HG02798 (cell line): ENCODE measurements around the gene ATG16L1.

ENCODE experiments used
- ATAC-seq: cut with Tn5 transposase; IDR thresholded peaks from one replicate; pipeline ENCODE4 v1.9.1; 2021; ENCODE audit warnings: mild to moderate bottlenecking; ENCODE audit not compliant: unreplicated experiment, poor library complexity

The ATG16L1 gene

DNA sequence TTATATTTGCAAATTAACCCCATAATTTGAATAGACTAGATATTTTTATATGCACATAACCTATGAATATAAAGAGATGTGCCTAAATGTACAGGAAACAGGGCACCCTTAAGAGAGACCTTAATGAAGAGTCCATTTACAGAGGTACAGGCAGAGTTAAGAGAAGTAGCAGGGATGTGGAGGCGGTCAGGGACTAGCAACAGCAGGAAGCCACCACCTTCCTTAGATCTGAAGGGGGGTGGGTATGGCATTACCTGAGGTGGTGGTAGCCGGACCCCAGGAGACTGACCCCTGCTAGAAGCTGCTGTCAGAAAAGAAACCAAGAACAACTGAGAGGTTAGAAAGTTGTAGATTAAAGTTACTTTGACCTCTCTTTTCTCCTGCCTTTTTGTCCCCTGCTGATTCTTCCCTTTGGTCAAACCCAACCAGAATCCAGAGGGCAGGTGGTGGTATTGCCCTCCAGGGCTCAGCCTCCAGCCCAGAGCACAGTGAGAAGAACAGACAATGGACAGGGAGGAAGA lies 24.9 kb upstream of the ATG16L1 start:
- no peak for ATAC-seq

DNA sequence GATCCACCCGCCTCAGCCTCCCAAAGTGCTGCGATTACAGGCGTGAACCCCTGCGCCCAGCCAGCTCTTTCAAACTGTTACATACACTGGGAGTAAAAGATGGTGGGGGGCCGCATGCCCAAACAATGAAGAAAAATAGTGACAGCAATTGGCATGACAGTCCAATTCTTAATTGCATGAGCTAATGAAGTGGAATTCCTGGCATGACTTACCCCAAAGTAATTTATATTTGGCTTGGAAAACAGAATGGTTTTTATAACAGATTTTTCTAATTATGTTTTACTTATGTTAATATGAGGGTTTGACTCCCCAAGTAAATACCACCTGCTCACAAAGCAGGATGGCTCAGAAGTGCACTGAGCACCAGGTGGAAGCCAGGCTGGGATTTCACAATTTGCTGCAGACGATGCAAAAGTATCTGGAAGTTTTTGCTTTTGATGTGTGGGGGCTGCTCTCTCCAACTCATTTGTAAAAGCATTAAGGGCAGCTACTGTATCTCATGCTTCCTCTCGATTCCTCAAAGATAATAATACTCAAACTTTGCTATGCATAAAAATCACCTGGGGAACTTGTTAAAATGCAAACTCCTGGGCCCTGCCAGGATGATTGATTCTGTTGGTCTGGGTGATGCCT lies 24.0 kb upstream of the ATG16L1 start:
- ATAC-seq = no peak

DNA sequence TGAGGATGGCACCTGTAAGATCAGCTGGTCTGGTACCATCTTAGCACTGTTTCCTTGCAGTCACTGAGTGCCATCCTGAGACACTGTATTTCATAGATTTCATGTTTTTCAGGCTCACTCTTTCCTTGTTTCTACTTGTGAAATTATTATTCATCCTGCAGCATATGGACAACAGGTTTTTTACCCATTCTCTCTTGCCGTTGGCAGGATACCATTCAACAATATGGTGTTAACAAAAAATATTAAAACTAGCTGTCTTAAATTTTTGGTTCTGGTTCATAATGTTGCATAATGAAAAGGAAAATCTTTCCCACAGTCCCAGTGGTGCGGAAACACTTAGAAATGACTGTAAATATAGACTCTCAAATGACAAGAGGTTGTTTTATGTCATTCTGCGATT lies 23.1 kb upstream of the ATG16L1 start:
- no peak for ATAC-seq

DNA sequence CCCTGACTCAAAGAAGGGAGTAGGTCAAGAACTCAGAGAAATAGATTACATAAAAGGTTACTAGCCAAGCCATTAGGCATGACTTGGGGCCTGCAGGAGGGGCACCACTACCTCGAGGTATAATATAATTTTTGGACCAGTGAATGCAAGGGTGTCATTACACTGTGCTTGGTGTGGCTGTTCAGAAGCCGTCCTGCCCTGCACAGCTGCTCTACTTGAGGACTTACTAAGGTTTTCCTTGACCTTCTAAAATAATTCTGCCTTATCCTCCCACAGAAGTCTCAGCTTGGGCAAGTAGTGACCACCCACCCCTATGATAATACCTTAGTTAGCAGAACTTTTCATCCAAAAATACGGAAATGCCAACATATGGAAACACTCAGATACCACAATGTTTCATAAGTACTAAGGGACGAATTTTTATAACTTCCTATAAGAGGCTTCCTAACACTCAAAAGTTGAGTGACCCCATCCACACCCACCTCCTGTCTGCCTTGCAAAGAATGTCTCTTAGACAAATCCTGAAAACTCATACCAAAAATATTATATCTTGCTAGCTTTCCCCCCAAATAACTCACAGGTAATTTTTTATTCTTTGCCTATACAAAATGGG lies 17.7 kb upstream of the ATG16L1 start:
- ATAC-seq = no peak

DNA sequence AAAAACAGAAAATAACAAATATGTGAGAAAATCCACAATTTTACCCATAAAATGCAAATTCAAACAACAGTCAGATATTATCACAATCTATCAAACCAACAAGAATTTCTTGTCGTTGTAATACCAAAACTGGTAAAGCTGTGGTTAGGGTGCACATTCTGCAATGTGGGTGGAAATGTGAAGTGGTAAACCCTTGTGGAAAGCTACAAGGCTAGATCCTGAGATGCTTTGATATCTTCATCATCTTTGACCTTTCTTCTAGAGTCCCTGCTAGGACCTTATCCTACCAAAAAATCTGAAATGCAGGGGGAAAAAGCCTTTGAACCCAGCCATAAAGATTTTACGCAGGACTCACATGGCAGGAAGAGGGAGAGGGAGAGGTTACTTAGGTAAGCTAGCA lies 17.2 kb upstream of the ATG16L1 start:
- ATAC-seq = no peak

DNA sequence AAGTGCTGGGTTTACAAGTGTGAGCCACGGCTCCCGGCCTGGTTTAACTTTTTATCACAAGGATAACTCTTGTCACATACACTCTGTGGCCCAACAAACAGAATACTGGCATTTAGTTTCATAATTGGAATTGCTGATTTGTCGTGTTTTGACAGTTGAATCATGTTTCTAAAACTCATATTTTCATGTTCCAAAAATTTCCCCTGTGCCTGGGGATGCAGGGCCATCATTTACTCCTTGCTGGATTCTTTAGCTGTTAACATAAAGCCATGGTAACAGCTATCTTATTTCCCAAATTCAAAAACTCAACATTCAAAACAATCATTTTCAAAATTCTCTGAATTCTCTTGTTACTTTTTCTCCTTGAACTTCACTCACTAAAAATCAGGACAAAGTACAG lies 16.5 kb upstream of the ATG16L1 start:
- ATAC-seq = no peak

DNA sequence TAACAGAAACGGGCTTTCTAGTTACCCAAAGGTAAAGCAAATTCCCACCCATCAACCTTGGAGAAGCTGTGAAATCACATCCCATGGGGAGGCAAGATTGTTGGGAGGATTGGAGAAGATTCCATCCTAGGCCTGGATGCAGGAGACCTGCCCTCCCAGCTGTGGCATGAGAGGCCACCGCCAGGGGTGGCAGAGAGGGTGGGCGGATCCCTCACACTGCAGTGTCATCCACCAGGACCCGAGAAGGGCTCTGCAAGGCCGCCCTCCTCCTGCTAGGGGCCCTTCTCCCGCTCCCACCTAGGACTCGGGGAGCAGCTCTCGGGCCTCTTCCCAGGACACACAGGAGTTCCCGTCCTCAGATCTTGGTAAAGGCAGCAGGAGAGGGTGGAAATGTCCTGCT lies 15.5 kb upstream of the ATG16L1 start:
- no peak for ATAC-seq

DNA sequence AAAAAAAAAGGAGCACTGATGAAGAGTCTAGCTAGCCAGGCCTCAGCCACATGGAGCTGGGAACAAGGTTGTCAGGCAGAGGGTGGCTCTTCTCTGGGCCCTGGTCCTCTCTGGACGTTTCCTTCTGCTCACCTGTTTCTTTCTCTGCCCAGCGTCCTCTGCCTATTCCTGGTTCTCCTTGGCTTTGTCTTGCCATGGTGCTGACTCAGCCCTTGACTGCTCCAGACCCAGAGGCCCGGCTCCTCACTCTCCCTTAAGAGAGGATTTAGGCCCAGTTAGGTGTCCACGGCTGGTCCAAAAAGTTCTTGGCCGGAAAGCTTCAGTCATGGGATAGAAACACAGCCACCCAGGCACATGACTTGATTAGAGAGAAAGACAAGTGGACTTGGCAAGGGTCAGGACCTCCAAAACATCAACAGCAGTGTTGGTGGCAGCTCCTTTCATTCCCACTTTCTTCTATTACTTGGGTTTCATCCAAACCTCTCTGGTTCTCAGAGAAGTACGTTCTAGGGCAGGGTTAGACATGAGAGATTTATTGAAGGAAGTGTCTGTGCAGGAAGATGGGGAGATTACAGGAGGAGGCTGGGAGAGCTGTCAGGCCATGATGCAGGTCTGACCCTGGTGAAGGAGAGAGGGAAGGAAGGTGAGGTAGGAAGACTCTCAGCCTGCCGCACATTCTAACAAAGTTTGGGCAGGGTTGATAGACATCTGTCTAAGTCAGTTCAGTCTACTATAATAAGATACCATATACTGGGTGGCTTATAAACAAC lies 14.5 kb upstream of the ATG16L1 start:
- ATAC-seq = no peak

DNA sequence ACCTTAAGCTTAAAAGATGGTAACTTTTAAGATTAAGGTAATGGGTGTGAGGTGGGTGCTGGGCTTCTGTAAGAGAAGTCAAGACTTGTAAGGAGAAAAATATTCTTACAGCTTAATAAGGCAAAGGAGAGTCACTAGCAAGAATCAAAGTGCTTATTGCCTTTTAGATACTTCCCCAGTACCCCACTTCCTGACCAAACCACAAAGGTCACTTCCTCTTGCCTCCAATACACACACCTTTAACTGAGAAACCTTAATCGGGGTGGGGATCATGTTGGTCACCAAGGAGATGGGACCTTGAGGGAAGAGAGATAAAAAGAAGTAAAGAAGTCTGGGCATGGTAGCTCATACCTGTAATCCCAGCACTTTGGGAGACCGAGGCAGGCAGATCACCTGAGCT lies 10.6 kb upstream of the ATG16L1 start:
- no peak for ATAC-seq

DNA sequence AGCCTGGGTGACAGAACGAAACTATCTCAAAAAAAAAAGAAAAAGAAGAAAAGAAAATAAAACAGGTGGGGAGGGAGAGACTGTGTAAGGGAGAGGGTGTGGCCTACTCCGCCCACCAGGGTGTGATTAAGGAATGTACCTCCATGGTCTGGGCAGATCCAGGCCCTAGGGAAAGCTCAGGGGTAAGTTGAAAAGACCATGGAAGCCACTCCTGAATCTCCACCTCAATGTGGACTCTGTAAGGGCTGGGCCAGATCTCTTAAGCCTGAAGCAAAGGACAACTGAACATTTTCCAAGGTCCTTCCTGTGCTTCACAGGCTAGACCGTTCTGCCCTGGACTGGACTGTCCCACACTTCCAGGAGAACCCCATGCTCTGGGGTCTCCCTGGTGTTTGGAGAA lies 9.7 kb upstream of the ATG16L1 start:
- no peak for ATAC-seq

DNA sequence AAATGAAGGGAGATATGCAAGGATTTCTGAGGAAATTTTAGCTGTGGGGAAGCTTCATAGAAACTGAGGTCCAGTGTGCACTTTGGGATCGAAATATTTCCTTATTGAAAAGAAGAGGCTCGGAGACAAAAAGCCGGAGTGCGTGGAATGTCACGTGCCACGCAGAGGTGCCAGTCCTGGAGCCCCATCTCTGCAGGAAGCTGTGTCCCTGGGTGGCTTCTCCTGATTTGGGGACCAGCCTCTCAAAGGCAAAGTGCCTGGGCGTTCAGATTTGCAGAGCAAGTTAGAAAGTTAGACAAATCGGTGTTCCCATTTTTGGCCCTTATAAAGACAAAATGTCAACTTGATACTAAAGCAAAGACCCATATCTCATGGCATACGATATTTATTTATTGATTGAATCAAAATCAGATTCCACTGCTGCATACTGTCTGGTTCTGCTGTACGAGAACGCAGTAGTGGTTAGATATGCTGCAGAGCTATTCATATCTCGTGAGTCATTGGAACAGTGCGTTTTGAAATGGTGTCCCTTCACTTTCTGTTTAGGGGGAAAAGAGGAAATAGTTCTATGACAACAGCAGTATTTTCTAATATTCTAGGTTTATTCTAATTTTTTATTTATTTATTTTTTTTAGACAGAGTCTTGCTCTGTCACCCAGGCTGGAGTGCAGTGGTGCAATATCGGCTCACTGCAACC lies 9.1 kb upstream of the ATG16L1 start:
- no peak for ATAC-seq

DNA sequence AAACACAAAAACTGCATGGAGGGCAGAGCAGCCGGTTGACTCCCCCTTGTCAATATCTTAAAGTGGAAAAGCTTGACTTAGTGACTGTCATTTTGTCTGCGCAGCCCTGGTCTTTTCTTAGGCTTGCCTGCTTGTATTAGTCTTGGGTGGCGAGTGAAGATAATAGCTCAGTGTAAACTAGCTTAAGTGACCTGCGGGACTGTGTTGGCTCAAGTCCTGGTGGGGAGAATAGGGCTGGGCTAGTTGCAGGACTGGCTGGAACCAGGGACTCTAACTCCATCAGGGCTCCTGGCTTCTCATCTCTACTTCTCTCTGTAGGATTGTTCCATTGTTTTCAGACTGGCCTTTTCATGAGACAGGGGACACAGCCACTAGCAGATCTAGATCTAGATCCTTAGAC lies 8.1 kb upstream of the ATG16L1 start:
- ATAC-seq = no peak

DNA sequence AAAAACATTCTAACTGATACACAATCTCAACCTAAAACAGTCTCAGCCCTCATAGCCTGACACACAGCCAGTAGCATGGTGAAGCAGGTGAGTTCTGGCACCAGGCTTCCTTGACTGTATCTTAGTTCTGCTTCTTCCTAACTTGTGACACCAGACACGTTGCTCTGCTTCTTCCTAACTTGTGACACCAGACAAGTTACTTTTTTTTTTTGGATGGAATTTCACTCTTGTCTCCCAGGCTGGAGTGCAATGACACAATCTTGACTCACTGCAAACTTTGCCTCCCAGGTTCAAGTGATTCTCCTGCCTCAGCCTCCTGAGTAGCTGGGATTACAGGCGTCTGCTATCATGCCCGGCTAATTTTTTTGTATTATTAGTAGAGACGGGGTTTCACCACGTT lies 6.7 kb upstream of the ATG16L1 start:
- ATAC-seq = no peak

DNA sequence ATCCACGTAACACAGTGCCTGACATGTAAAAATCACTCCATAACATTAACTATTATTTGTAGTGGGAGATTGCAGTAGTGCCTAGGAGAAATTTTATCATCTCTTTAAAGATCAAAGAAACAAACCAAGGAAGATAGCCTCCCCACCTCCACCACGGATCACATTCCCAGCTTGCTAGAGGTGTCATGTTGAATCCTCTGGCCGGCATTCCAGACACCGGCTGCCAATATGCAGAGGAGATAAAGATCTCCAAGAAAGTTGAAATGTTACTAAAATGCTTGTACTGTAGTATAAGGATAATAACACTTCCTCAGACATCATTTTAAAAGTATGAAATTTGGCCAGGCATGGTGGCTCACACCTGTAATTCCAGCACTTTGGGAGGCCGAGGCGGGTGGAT lies 6.1 kb upstream of the ATG16L1 start:
- no peak for ATAC-seq

DNA sequence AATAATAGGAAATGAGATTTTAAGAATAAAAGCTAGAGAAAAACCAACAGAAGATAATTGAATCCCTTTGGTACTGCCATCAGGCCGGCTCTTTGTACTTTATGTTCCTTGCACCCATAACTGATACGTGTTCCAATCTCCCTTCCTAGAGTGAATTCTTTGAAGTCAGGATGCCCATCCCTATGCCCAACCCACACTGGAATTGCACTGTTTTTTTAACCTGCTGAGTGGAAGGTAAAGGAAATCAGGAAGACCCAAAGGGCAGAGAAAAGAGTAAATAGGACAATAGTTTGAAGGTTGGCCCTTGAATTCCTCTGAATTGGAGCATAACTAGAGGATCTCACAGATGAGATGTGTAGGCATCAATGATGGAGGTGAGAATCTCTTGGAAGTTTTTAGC lies 4.4 kb upstream of the ATG16L1 start:
- no peak for ATAC-seq

DNA sequence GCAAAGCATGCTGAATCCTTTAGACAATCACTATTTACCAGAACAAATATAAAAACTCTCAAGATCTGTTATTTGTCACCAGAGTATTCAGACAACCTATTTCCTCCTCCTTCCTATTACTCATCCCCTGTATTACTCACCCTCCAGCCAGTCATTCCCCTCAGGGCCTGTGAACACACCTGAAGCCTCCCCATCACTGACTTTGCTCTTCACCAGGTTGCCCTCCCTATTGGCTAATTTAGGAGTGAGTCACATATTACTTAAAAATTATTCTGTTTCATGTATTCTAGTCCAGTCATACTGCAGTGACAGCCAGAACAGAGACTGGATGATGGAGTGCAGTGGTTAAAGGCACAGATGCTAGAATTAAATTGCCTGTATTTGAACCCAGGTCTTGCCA lies 3.7 kb upstream of the ATG16L1 start:
- no peak for ATAC-seq

DNA sequence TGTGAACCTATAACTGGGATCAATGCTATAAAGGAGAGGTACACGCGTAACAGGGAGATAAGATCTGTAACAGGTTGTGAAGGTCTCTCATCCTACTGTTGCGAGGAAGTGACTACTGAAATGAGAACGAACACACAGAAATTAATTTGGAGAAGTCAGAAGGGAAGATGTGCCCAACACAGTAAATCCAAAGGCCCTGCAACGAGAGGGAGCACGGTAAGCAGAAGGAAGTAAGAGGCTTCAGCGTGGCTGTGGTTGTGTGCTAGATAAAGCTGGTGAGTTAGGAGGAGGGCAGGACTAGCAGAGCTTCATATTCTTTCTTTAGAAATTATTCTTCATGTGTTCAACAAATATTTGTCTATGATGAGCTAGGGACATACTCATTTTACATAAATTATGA lies 2.5 kb upstream of the ATG16L1 start:
- ATAC-seq = no peak

DNA sequence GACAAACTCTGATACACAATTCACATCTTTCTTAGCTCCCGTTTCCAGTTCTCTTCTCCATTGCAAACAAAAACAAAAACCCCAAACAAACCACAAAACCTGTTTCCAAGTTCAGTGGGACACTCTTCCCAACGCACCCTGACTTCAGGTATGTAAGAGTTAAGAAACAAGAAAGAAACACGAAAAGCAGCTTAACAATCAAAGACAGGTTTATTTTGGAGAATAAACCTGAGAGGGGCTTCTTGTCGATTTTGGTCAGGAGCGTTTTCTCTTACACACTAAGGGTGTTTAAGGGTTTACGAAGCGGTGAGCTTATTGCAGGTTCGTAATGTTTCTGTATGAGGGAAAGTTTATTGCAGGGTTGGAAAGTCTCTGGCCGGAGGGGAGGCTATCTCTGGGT lies 905 bp upstream of the ATG16L1 start:
- ATAC-seq = no peak

DNA sequence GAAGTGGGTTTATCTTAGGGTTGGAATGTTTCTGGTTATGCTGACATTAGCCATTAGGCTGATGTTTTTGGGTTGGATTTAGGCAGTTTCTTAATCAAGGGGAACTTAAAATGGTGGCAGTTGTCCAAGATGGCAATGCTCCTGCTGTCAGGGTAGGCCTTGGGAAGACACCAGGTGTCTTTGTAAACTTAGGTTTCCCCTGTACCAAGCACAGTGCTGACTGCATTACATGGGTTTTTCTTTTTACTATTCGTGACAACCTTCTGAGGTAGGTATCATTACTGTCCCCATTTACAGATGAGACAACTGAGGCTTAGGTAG lies 528 bp upstream of the ATG16L1 start:
- ATAC-seq = no peak

DNA sequence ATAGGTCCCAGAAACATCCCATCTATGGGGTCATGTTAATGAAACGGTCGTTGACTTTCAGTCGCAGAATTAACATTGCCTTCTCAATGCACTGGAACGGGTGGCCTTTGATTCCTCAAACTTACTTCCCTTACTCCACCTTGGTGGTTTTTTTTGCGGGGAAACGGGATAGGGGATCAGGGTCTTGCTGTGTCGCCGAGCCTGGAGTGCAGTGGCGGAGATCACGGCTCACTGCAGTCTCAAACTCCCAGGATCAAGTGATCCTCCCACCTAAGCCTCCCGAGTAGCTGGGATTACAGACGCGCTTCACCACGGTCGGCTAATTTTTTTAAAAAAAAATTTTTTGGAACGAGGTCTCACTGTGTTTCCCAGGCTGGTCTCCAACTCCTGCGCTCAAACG lies 754 bp downstream of the ATG16L1 start:
- no peak for ATAC-seq

DNA sequence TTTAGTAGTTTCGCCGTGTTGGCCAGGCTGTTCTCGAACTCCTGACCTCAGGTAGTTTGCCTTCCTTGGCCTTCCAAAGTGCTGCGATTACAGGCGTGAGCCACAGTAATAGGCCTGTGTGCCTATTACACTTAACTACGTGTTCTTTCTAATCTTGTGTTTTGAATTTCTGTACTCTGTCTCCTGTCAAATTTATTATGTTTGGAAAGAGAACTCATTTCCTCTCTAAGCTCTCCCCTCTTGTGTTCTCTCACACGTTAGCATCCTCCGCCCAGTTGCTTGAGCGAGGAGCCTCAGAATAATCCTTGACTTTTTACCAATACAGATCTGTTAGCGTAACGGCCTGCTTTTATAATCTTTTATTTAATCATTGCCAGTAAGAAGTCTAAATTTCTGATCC lies 3.7 kb downstream of the ATG16L1 start:
- ATAC-seq = no peak
